GM21390 (cell line): ENCODE measurements around the gene SMOC1.

Experiments
- ATAC-seq: cut with Tn5 transposase; IDR thresholded peaks from one replicate; pipeline ENCODE4 v1.9.1; 2021; ENCODE audit not compliant: unreplicated experiment

Gene SMOC1, protein sequence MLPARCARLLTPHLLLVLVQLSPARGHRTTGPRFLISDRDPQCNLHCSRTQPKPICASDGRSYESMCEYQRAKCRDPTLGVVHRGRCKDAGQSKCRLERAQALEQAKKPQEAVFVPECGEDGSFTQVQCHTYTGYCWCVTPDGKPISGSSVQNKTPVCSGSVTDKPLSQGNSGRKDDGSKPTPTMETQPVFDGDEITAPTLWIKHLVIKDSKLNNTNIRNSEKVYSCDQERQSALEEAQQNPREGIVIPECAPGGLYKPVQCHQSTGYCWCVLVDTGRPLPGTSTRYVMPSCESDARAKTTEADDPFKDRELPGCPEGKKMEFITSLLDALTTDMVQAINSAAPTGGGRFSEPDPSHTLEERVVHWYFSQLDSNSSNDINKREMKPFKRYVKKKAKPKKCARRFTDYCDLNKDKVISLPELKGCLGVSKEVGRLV

DNA sequence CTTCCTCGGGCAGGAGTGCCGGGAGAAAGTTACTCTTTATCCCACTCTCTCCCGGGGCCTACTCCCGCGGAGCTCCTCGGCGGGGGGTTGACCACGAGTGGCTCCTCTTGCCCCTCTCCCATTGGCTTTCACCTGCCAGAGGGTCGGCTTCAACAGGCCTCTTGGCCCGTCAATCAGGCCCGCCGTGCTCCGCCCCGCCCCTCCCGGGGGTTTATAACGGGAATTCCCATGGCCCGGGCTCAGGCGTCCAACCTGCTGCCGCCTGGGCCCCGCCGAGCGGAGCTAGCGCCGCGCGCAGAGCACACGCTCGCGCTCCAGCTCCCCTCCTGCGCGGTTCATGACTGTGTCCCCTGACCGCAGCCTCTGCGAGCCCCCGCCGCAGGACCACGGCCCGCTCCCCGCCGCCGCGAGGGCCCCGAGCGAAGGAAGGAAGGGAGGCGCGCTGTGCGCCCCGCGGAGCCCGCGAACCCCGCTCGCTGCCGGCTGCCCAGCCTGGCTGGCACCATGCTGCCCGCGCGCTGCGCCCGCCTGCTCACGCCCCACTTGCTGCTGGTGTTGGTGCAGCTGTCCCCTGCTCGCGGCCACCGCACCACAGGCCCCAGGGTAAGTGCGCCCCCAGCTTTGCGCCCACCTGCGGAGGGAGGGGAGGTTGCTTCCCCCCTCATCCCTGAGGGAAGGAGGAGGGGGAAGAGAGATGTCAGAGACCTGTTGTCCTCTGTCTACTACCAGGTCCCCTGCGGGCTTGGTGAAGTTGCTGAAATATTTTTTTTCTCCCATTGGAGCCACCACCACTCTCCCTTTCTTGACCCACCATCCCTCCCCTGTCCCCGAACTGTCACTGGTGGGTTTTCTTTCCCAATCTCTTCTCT lies at the start of gene SMOC1:
Gene SMOC1 (plus strand): TSS at position 242 of the 869 bp plus-strand sequence. CDS start 263 bp downstream, at position 505.
- ATAC-seq, result no peak

DNA sequence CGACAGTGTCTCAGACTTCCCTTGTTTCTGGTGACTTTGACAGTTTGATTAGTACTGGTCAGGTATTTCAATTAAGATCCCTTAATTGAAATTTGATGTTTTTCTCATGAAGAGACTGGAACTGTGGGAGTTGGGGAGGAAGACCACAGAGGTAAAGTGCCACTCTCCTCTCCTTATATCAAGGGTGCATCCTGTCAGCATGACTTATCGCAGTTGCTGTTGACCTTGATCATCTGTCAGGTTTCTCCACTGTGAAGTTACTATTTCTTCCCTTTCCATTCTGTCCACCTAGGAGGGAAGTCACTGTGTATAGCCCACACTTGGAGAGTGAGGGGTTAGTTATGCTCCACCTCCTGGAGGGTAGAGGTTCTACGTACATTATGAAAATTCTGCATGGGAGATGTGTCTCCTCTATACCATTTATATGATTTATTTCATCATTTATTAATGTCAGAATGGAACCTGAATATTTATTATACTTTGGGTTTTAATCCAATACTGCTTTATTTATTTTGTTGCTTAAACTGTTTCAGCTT lies 40.3 kb upstream of the SMOC1 start:
- no peak for ATAC-seq

DNA sequence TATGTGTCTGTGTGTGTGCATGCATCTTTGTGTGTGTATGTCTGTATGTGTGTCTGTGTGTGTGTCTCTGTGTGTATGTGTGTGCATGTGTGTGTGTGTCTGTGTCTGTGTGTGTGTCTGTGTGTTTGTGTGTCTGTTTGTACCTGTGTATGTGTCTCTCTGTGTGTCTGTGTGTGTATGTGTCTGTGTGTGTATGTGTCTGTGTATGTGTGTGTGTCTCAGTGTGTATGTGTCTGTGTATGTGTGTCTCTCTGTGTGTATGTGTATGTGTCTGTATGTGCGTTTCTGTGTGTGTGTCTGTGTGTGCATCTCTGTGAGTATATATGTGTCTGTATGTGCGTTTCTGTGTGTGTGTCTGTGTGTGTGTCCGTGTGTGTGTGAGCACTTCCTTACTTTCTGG lies 39.6 kb upstream of the SMOC1 start:
- no peak for ATAC-seq

DNA sequence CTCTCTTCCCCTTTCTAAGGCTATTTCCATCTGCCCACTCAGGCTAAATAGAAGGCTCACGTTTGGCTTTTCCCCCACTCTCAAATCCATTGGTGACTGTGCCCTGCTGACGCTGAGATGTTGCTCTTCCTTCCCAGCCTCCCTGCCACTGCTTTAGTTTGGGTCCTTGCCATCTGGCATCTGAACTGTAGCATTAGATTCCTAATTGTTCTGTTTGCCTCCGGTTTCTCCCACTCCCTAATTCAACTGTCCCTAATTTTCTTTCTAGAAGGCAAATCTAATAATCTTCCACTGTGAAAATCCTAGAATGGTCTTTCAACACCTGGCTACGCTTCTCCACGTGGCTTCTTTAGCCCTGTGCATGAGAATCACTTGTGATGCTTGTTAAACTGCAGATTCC lies 37.6 kb upstream of the SMOC1 start:
- ATAC-seq, result no peak

DNA sequence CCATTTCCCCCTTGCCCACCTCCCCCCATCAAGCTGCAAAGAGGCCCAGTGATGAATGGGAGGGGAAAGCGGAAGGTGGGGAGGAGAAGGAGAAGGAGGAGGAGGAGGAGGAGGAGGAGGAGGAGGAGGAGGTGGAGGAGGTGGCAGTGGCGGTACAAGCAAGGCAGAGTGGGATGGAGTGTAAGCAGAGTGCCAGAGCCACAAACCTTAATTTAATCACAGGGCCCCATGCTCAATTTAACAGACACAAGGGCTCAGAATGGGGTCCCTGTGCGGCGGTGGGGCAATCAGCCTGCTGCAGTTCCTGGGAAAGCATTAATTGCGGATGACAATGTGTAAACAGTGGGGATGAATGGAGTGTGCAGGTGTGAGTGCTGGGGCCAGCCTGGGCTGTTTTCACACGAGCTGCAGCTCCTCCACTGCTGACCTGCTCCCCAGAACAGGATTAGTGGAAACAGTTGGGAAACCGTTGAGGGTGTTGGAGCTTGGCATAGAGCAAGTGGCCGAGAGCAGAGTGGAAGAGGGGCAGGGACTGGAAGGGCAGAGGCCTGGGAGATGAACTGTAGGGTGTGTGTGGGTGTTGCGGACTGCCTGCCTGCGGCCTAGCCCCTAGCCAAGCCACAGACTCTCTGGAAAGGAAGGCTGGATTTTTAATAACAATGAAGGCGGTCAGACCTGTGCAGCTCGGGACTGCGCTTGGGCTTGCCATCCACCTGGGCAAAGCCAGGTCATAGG lies 36.4 kb upstream of the SMOC1 start:
- no peak for ATAC-seq

DNA sequence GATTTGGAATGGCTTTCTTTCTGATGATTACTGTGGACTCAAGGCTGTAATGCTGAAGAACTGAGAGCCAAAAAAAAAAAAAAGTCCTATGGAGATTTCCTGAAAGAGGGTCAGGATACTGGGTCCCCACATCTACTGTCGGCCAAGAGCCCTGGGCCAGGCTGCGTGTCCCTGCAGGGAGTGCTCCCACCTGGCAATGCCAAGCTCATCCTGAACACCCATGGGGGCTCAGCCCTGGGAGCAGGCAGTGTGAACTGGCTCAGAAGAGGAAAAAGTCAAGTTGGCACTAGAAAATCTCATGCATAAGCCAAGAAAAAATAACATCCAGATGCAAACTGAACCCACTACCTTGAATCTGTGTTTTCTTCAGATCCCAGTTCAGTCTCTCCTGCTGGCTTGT lies 35.0 kb upstream of the SMOC1 start:
- ATAC-seq, result no peak

DNA sequence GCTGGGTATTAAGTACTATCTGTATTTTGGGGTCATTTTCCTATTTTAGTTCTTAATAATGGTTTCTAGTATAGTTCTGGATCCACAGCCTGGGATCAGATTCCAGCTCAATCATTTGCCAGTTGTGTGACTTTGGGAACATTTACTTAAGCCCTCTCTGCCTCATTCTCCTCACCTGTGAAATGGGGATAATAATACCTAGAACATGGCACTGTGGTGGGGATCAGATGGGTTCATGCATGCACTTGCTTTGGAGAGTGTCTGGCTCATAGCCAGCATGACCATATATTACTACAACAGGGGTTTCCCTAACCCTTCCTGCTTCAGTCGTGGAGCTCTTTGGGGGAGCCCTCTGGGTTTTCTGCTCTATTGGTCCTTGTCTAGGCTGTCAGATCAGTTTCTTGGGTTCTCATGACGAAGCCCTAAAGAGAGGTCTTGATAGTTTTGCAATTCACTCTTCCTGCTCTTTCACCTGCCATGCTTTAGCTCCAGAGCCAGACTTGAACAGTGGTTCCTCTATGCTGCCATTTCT lies 34.1 kb upstream of the SMOC1 start:
- no peak for ATAC-seq

DNA sequence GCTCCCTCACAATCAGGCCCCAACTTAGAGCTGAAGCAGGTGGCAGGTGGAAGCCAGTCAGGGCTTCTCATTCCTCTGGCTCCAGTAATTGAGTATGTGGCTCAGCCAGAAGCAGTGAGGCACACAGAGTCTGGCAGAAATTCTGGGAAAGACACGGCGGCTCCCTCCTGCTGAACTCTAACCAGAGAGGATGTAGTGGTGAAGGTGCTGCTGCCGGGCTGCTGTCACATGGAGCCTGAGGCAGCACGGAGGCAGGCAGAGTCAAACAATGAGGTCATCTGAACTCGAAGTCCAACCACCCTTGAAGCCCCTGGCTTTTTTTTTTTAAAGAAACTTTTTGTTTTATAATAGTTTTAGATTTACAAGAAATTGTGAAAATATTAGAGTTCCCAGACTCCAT lies 33.4 kb upstream of the SMOC1 start:
- no peak for ATAC-seq

DNA sequence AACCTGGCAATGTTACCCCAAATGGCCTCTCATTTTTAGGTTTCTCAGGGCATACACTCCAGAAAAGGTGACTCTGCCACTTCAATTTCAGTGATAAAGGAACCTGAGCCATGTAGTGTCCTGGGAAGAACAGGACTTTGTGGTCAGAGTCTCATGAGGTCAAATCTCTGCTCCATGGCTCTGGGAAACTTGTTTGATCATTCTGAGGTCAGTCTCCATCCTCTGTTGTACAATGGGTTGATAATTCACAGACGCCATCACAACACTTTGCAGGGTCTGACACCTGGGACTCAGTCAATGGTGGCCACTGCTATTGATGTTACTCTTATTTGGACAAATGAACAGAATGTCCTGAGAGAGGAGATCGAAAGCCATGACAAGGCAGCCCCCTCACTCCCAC lies 31.1 kb upstream of the SMOC1 start:
- no peak for ATAC-seq

DNA sequence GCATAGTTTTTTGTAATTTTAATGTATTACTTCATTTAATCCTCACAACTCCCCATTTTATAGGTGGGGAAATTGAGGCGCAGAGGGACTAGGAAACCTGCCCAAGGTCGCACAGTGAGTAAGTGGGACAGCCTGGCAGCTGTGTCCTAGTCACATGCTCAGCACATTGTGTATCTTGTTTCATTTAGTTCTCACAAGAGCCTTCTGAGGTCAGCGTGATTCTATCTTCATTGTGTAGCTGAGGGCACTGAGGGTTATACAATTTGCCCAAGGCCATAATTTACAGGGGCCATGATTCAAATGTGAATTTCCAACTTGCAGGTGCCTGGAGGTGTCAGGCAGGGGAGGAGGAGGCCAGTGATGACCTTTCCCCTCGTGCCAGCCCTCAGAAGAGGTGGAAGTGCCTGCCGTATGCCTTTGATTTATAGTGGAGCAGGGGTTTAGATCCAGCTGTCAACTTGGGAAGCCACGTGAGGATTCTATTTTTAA lies 30.3 kb upstream of the SMOC1 start:
- ATAC-seq, result no peak

DNA sequence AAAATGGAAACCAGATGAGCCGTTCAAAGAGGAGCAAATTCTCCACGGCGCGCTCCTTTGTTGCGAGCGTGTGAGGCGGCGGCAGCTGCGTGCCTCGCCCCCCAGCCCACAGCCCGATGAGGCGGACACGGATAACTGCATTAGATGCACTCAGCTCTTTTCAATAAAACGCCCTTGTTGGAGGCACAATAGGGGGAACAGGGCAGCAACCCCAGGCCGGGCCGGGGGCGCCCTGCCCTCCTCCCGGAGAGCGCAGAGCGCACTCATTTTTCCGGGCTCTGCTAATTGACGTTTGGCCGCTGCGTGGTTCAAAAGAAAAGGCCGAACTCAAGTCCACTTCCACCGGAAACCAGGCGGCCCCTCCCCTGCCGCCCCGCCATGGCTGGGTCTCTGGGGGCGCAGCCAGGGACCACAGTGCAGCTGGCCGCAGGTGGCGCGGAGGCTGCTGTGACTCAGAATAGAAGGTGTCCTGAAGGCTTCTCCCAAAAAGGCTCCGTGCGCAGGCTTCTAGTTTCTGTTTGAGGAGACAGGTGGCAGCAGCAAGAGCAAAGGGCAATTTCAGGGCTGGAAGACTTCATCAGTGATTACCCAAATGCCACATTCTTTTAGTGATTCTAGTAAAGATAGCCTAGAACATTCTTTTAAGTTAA lies 29.0 kb upstream of the SMOC1 start:
- ATAC-seq, result no peak

DNA sequence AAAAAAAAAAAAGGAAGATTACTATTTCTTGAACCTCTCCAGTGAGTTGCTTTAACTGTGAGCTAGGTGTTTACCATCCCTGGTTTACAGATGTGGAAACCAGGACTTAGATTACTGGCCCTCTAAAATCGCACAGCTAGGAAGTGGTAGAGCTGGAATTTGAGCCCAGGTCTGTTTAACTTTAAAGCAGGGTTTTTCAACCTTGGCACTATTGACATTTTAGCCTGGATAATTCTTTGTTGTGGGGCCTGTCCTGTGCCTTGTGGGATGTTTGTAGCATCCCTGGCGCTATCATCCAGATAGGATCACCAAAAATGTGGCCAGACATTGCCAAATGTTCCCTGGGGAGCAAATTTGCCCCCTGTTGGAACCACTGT lies 28.5 kb upstream of the SMOC1 start:
- ATAC-seq, result no peak

DNA sequence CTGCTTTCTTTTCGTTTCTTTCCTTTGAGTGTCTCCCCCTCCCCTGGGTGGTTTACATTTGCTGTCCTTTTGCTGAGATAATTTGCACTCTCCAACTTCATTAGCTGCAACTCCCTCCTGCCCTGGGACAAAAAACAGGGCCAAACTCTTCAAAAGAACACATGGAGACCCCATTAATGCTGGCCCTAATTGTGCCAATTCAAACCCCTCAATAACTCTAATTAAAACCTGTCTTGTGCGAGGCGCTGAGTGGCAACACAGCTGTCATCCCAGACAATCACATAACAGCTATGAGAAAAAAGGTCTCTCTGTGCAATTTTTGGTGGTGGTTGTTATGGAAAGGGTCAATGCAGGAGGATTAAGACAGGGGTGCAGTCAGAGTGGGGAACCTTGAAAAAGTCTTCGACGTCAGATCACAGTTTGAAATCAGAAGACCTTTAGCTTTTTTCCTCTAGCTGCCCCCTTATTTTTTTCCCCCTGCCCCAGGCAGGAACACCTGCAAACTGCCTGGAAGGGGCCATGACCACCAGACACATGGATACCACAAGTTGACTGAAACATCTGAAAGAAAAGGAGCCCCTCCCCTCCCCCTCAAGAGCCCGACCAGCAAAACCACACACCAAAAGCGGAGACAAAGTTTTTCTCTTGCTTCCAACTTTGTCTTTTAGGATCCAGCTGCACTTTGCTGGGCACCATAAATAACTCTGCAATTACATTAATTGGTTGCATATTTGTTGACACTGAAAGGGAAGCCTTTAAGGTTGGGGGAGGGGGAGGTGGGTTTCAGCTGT lies 26.5 kb upstream of the SMOC1 start:
- ATAC-seq, result no peak

DNA sequence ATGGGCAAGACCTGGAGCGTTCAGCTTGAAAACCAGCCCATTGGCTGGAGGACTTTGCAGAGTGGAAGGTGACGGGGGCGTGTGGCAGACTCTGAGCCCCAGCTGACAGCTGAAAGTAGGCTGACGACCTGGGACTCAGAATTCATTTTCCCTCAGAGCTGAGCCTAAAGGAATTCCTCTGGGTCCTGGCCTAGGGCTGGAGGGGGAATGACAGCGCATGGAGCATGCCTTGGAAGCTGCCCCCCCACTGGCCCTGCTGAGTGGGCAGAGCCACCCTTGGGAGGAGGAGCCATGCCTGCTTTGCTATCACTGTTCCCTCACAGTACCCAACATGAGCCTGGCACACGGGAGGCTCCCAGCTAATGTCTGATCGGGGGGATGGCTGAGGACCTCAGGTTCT lies 25.4 kb upstream of the SMOC1 start:
- ATAC-seq, result no peak

DNA sequence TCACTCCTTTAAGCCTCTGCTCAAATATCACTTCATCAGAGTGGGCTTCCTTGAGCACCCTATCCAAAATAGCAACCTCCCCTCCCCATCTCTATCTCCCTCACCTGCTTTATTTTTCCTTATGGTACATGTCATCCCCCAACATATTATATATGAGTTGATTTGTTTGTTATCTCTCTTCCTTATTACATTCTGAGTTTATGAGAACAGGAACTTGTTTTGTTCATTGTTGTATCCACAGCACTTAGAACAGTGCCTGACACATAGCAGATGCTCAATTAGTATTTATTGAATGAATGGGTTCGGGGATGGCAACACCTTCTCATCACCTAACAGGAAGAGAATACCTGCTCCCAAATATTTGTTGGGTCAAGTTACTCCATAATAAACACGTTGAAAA lies 24.6 kb upstream of the SMOC1 start:
- ATAC-seq, result no peak

DNA sequence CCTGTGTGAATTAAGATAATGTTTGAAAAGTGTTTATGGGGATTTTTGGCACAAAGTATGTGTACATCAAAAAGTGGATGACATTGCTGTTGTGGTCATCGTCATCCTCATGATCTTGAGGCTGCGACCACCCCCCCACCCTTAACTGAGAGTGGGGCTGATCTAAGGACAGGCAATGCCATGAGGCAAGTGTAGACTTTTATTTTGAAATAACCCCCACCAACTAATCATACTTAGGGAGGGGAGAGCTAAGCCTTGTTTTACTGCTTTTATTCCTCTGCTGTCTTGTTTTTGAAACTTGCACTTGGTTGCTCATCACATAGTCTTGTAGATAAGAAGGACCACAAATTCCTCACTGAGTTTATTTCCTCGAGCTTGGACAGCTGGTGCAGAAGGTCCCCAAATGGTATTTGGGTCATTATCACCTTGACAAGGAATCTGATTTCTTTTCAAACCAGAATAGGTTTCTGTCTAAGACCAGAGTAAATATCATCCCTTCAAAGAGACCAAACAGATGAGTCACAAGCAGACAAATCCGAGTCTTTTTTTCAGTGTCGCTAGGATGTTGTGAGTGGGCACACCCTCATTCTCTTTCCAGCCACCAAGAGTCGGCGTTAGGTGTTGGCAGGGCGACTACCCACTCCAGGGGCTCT lies 23.9 kb upstream of the SMOC1 start:
- no peak for ATAC-seq

DNA sequence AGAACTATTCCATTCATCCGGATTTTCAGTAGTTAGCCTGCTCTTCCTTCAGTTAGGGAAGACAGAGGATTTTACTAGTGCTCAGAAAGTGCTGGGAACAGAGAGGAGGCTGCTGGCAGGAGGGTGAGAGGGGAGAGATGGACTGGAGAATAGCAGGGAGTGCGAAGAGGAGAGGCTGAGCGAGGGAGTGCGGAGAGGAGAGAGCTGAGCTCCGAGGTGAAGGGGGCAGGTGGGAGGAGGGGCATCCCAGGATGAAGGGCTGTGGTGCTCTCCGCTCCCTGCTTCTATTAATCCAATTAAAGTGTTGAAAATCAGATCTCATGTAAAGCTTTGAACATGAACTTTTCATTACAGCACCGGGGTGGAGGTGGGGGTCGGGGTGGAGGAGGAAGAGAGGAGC lies 20.4 kb upstream of the SMOC1 start:
- ATAC-seq, result no peak

DNA sequence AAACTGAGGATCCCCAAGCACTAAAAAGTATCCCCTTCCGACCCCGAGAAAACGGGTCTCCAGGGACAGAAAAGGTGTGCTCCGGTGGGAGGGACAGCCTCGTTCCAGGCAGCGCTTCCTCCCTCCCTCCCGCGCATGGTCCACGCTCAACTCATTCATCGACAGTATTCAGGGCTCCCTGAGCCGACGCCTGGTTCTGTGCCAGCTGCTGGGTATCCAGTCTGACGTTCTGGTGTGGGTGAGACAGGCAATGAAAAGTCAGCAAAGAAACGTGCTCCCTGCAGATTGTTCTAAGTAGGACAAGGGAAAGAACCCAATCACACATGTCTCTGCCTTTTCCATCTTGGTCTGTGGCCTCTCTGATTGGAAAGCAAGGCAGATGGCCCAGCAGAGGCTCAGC lies 19.6 kb upstream of the SMOC1 start:
- ATAC-seq, result no peak

DNA sequence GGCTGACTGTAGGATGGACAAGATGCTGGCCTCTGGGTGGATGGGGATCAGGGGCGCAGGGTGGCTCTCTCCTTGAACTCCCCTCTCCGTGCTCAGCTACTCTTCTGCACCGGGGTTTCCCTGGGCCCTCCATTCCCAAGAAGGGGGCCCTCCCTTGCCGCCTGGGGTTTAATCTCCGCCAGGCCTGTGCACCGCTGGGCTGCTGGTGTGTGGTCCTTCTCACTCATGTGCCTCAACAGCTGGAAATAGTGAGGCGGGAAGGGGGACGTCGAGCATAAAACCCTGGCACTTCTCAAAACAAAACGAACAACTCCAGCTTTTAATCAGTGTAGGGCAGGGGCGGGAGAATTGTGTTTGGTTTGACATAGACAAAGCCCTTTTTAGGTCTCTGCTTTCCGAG lies 19.0 kb upstream of the SMOC1 start:
- no peak for ATAC-seq
